DND-41 (cell line): ENCODE results near the gene GRID2.

Source experiments
- CTCF ChIP-seq: IDR thresholded peaks from 2 replicates; pipeline ENCODE4 v1.5.1; 2012; ENCODE audit warnings: borderline replicate concordance, low read length, moderate library complexity, mild to moderate bottlenecking; ENCODE audit not compliant: poor library complexity, severe bottlenecking; ENCODE audit errors: extremely low read depth
- EZH2 ChIP-seq: IDR thresholded peaks from 3 replicates; pipeline ENCODE4 v1.6.1; 2012; ENCODE audit warnings: borderline replicate concordance, low read depth, mild to moderate bottlenecking, moderate library complexity, low read length, inconsistent platforms; ENCODE audit not compliant: severe bottlenecking

- TF ChIP-seq EZH2 = no peak
- TF ChIP-seq CTCF = no peak
Observed at GRCh38 chr4:92328095-92328494, 24.3 kb downstream of the GRID2 start.
